Keratinocyte (primary cell): Measurements from ENCODE around the gene E2F7.

ENCODE experiments used
- EZH2 ChIP-seq: IDR thresholded peaks from one replicate; pipeline ENCODE4 v1.6.1; 2012; ENCODE audit warnings: inconsistent platforms, mild to moderate bottlenecking, low read length, moderate library complexity
- TF ChIP-seq, protein P1 (sequence below), 3 experiments: IDR thresholded peaks in 1 of 3; conservative IDR thresholded peaks in 1 of 3; optimal IDR thresholded peaks in 1 of 3; 2 replicates in 2 of 3; 3 replicates in 1 of 3; pipeline versions ENCODE3 to v1.5.1; 2011; ENCODE audit warnings: low read length in 3 of 3, mild to moderate bottlenecking in 3 of 3, moderate library complexity in 2 of 3, control low read depth in 1 of 3, inconsistent platforms in 1 of 3; ENCODE audit not compliant: insufficient read depth in 2 of 3; ENCODE audit errors: extremely low read depth in 1 of 3

GRCh38 chr12:77047341-77048109, 17.8 kb downstream of the E2F7 start:
- TF ChIP-seq, protein P1, sequence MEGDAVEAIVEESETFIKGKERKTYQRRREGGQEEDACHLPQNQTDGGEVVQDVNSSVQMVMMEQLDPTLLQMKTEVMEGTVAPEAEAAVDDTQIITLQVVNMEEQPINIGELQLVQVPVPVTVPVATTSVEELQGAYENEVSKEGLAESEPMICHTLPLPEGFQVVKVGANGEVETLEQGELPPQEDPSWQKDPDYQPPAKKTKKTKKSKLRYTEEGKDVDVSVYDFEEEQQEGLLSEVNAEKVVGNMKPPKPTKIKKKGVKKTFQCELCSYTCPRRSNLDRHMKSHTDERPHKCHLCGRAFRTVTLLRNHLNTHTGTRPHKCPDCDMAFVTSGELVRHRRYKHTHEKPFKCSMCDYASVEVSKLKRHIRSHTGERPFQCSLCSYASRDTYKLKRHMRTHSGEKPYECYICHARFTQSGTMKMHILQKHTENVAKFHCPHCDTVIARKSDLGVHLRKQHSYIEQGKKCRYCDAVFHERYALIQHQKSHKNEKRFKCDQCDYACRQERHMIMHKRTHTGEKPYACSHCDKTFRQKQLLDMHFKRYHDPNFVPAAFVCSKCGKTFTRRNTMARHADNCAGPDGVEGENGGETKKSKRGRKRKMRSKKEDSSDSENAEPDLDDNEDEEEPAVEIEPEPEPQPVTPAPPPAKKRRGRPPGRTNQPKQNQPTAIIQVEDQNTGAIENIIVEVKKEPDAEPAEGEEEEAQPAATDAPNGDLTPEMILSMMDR (optimal IDR thresholded peaks at IDR 0.05 in 1 of 3, IDR thresholded peaks at IDR 0.05 in 1 of 3, conservative IDR thresholded peaks at IDR 0.05 in 1 of 3; ENCODE audit: extremely low read depth in 1 of 3, insufficient read depth in 2 of 3, low read length in 3 of 3): peak in 2 of 3 experiments; percentile 13 to 33
- no peak for TF ChIP-seq EZH2
